IMR-90 (cell line): ENCODE results near the gene FIGLA. TPM values are rescaled to one million over a fixed set of nuclear protein-coding genes. Genes with fewer than 3 reads are reported as not detected.

ENCODE experiments used
- ATAC-seq: fragments of 200-7000 bp; cut with Tn5 transposase; 2 replicates; pipeline ENCODE4 v1.9.1; 2020; ENCODE audit warnings: low read depth, mild to moderate bottlenecking, moderate library complexity
- BruUV-seq: library from RNA; stranded (reverse); fragments of 400-500 nt; replicated peaks from 2 replicates; lab custom pipeline; 2021; lab: Mats Ljungman, UMichigan
- CTCF ChIA-PET: fragments of 300-600 bp; formaldehyde crosslinking; extraction: SDS; loops from one replicate; lab custom pipeline; 2021; ENCODE audit warnings: antibody characterized with exemption; lab: Yijun Ruan, JAX
- POLR2A ChIA-PET: fragments of 300-600 bp; sonication (Branson Sonifier 250); formaldehyde crosslinking; loops from one replicate; lab custom pipeline; 2022; ENCODE audit warnings: antibody characterized with exemption; ENCODE audit not compliant: unreplicated experiment; lab: Charles Lee
- DNase-seq: peaks from one replicate; pipeline ENCODE4 v3.0.0; 2013
- H2AFZ ChIP-seq: replicated peaks from 2 replicates; pipeline ENCODE3; 2013; ENCODE audit warnings: low read length, mild to moderate bottlenecking; ENCODE audit not compliant: poor library complexity
- H2AK5ac ChIP-seq: 2 replicates; pipeline ENCODE4 v1.6.1; 2013; ENCODE audit warnings: low read depth, low read length, inconsistent platforms
- H2AK9ac ChIP-seq: replicated peaks from 2 replicates; pipeline ENCODE3; 2013; ENCODE audit warnings: mild to moderate bottlenecking, low read depth, low read length, moderate library complexity; ENCODE audit not compliant: poor library complexity
- H2BK120ac ChIP-seq: 2 replicates; pipeline ENCODE4 v1.6.1; 2013; ENCODE audit warnings: low read depth, low read length, inconsistent platforms
- H2BK15ac ChIP-seq: 3 replicates; pipeline ENCODE4 v1.6.1; 2013; ENCODE audit warnings: low read depth, low read length, inconsistent platforms
- H2BK20ac ChIP-seq: 2 replicates; pipeline ENCODE4 v1.6.1; 2013; ENCODE audit warnings: low read depth, mild to moderate bottlenecking, inconsistent platforms, low read length, moderate library complexity
- H2BK5ac ChIP-seq: 2 replicates; pipeline ENCODE4 v1.6.1; 2013; ENCODE audit warnings: mild to moderate bottlenecking, low read depth, low read length, inconsistent platforms; ENCODE audit not compliant: poor library complexity, severe bottlenecking
- H3K14ac ChIP-seq: replicated peaks from 2 replicates; pipeline ENCODE4 v1.6.1; 2013; ENCODE audit warnings: low read depth, low read length, inconsistent platforms
- H3K18ac ChIP-seq: 2 replicates; pipeline ENCODE4 v1.6.1; 2013; ENCODE audit warnings: low read depth, low read length, control low read depth
- H3K23ac ChIP-seq: 2 replicates; pipeline ENCODE4 v1.6.1; 2013; ENCODE audit warnings: low read depth, low read length, inconsistent platforms
- H3K27ac ChIP-seq: 2 replicates; pipeline ENCODE4 v1.5.1; 2013; ENCODE audit warnings: mild to moderate bottlenecking, control low read depth, low read length; ENCODE audit not compliant: insufficient read depth
- H3K27me3 ChIP-seq: 2 replicates; pipeline ENCODE4 v1.6.1; 2013; ENCODE audit warnings: low read length; ENCODE audit not compliant: control insufficient read depth, insufficient read depth
- H3K36me3 ChIP-seq: 2 replicates; pipeline ENCODE4 v1.6.1; 2013; ENCODE audit warnings: low read length, mixed read lengths; ENCODE audit not compliant: control insufficient read depth, insufficient read depth
- H3K4ac ChIP-seq: 2 replicates; pipeline ENCODE4 v1.6.1; 2013; ENCODE audit warnings: low read depth, low read length, inconsistent platforms
- H3K4me1 ChIP-seq: 2 replicates; pipeline ENCODE4 v1.6.1; 2013; ENCODE audit warnings: low read length, mixed read lengths; ENCODE audit not compliant: control insufficient read depth, insufficient read depth
- H3K4me2 ChIP-seq: 2 replicates; pipeline ENCODE4 v1.6.1; 2013; ENCODE audit warnings: low read depth, mild to moderate bottlenecking, control low read depth, low read length, moderate library complexity
- H3K4me3 ChIP-seq: 2 replicates; pipeline ENCODE4 v1.5.1; 2013; ENCODE audit warnings: low read depth, mild to moderate bottlenecking, control low read depth, low read length, moderate library complexity; ENCODE audit not compliant: insufficient read depth
- H3K56ac ChIP-seq: 2 replicates; pipeline ENCODE4 v1.6.1; 2013; ENCODE audit warnings: low read length, inconsistent platforms; ENCODE audit not compliant: insufficient read depth; ENCODE audit errors: extremely low read depth
- H3K79me1 ChIP-seq, 2 experiments: 2 replicates each; pipeline ENCODE4 v1.6.1; 2013; ENCODE audit warnings: low read length in 2 of 2, inconsistent platforms in 1 of 2, low read depth in 1 of 2
- H3K9ac ChIP-seq: 2 replicates; pipeline ENCODE4 v1.6.1; 2013; ENCODE audit warnings: low read depth, low read length, control low read depth
- H3K9me1 ChIP-seq: 2 replicates; pipeline ENCODE4 v1.6.1; 2013; ENCODE audit warnings: low read length, inconsistent platforms; ENCODE audit not compliant: insufficient read depth
- H3K9me3 ChIP-seq: 2 replicates; pipeline ENCODE4 v1.6.1; 2013; ENCODE audit warnings: low read length; ENCODE audit not compliant: control insufficient read depth, insufficient read depth
- H4K20me1 ChIP-seq: 2 replicates; pipeline ENCODE4 v1.6.1; 2013; ENCODE audit warnings: low read length, inconsistent platforms; ENCODE audit not compliant: insufficient read depth
- H4K5ac ChIP-seq: 2 replicates; pipeline ENCODE4 v1.6.1; 2013; ENCODE audit warnings: mild to moderate bottlenecking, low read depth, low read length, control low read depth
- H4K8ac ChIP-seq, 2 experiments: 2 replicates each; pipeline ENCODE4 v1.6.1; 2013; ENCODE audit warnings: low read depth in 2 of 2, low read length in 2 of 2, control low read depth in 1 of 2, inconsistent platforms in 1 of 2
- H4K91ac ChIP-seq: 2 replicates; pipeline ENCODE4 v1.6.1; 2013; ENCODE audit warnings: low read depth, low read length, inconsistent platforms; ENCODE audit not compliant: insufficient read depth
- USF2 ChIP-seq: fragments of 150-350 bp; IDR thresholded peaks from 2 replicates; pipeline ENCODE4 v1.6.1; 2017; ENCODE audit warnings: mild to moderate bottlenecking, antibody characterized with exemption, low read length, low read depth
- WGBS, 2 experiments: methylation state at CpG; one replicate each; pipeline versions ENCODE4 v1.1.5 to v1.1.7; 2013; ENCODE audit warnings: missing lambda C conversion rate in 2 of 2; ENCODE audit not compliant: insufficient read length in 1 of 2; ENCODE audit errors: extremely low coverage in 2 of 2; 5-methylcytosine and 5-hydroxymethylcytosine counted together
- dilution Hi-C: fragments of 300-500 bp; cut with HindIII; formaldehyde crosslinking; loops from one replicate; pipeline ENCODE4 v1.14.3; 2018; ENCODE audit warnings: low sequenced_read_pairs; ENCODE audit not compliant: unreplicated experiment
- in situ Hi-C: fragments of 300-500 bp; cut with MboI; formaldehyde crosslinking; loops from 3 replicates; pipeline ENCODE4 v1.14.3; 2019; ENCODE audit warnings: low sequenced_read_pairs, inconsistent platforms, mixed read lengths
- intact Hi-C: fragments of 100-400 bp; cut with micrococcal nuclease; formaldehyde crosslinking; loops from 2 replicates; pipeline ENCODE4 v1.10.0; 2022
- polyA plus RNA-seq, 3 experiments: library from polyadenylated mRNA; depleted of rRNA; stranded (reverse); fragments of >200 nt; gene quantifications; 2 replicates each; pipeline ENCODE4 v1.2.3, GENCODE V29; 2012; ENCODE audit warnings: low replicate concordance in 1 of 3
- total RNA-seq: library from RNA; depleted of rRNA; stranded (reverse); fragments of >200 nt; gene quantifications from 2 replicates; pipeline ENCODE4 v1.2.3, GENCODE V29; 2012

Gene FIGLA
- total and polyA plus RNA-seq, 2 of the 4 experiments (the other 2 are of a cell fraction), result not detected

- no peak within 1 kb of the TSS for H2AK5ac ChIP-seq
- no peak within 1 kb of the TSS for H3K4ac ChIP-seq
- no peak within 1 kb of the TSS for H2BK15ac ChIP-seq
- intact Hi-C loops, result no loop called here
- peaks cover 7% of the 10 kb centered on the region for H3K27me3 ChIP-seq
- 60% methylated on average over 2 of the region's 4 CpGs; no CpG with 5 or more reads in 1 of the 2 experiments for WGBS, 2 experiments
- H3K9me3 ChIP-seq, result no peaks in the 10 kb centered on the region
- H3K36me3 ChIP-seq, result no peaks in the 10 kb centered on the region
- no peak within 1 kb of the TSS for H2BK20ac ChIP-seq
- no peak for ATAC-seq
- no peak within 1 kb of the TSS for H4K91ac ChIP-seq
- no peak within 1 kb of the TSS for H3K56ac ChIP-seq
- no peak for DNase-seq
- no peak for TF ChIP-seq USF2
- POLR2A ChIA-PET, result no interaction called here
- no peak within 1 kb of the TSS for H2BK5ac ChIP-seq
- no peak within 1 kb of the TSS for H2AFZ ChIP-seq
- no peak within 1 kb of the TSS for H3K4me2 ChIP-seq
- in situ Hi-C loops, result no loop called here
- H2BK120ac ChIP-seq, result no peak within 1 kb of the TSS
- no peak within 1 kb of the TSS for H4K5ac ChIP-seq
- H3K4me1 ChIP-seq, result no peaks in the 10 kb centered on the region
- H3K4me3 ChIP-seq, result no peak within 1 kb of the TSS
- H2AK9ac ChIP-seq, result no peak within 1 kb of the TSS
- H4K20me1 ChIP-seq, result no peaks in the 10 kb centered on the region
- CTCF ChIA-PET, result no interaction called here
- H3K9ac ChIP-seq, result no peak within 1 kb of the TSS
- H3K18ac ChIP-seq, result no peak within 1 kb of the TSS
- no peak within 1 kb of the TSS for H3K27ac ChIP-seq
- dilution Hi-C loops, result no loop called here
- no peaks in the 10 kb centered on the region for H3K79me1 ChIP-seq
- no peak within 1 kb of the TSS for H3K23ac ChIP-seq
- no peak within 1 kb of the TSS for H4K8ac ChIP-seq
- BruUV-seq, result no TSS peak
- no peaks in the 10 kb centered on the region for H3K9me1 ChIP-seq
- no peak within 1 kb of the TSS for H3K14ac ChIP-seq
Measured at GRCh38 chr2:70835643-70836042, 45.2 kb upstream of the FIGLA start, which contains the start of gene CD207. TSS of gene CD207 (minus strand) at chr2:70835816. CDS start at chr2:70835776, 40 bp downstream.
